ENCODE data around the gene CHST11.

DNA sequence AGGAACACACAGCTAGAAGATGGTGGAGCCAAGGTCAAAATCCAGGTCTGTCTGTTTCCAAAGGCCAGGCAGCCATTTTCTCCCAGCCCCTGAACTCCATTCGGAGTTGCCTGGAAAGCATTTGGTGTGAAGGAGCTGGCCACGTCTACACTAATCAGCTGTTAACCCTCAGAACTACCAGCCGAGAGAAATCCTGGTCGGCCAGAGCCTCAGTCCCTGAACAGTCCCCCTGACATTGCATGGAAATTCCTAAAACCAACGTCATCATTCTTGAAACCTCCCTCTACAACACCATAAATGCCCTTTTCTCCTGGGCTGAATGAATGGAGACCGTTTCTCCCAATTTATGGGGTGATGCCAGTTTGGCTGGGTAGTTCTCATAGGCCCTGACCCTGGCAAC lies 255.7 kb downstream of the CHST11 start:
- TF ChIP-seq, protein P1, sequence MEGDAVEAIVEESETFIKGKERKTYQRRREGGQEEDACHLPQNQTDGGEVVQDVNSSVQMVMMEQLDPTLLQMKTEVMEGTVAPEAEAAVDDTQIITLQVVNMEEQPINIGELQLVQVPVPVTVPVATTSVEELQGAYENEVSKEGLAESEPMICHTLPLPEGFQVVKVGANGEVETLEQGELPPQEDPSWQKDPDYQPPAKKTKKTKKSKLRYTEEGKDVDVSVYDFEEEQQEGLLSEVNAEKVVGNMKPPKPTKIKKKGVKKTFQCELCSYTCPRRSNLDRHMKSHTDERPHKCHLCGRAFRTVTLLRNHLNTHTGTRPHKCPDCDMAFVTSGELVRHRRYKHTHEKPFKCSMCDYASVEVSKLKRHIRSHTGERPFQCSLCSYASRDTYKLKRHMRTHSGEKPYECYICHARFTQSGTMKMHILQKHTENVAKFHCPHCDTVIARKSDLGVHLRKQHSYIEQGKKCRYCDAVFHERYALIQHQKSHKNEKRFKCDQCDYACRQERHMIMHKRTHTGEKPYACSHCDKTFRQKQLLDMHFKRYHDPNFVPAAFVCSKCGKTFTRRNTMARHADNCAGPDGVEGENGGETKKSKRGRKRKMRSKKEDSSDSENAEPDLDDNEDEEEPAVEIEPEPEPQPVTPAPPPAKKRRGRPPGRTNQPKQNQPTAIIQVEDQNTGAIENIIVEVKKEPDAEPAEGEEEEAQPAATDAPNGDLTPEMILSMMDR (IDR thresholded peaks at IDR 0.05), result no peak
- no peak for TF ChIP-seq EP300 (IDR thresholded peaks at IDR 0.05)

All from sigmoid colon (tissue), 4 donors.